Activated naive CD4-positive, alpha-beta T cell treated with anti-CD3 and anti-CD28 coated beads for 36 hours (primary cell): Measurements from ENCODE around the gene RPL18A. TPM values are rescaled to one million over a fixed set of nuclear protein-coding genes. Genes with fewer than 3 reads are reported as not detected.

ENCODE experiments used
- CTCF ChIA-PET: fragments of 350-600 bp; sonication (Branson Sonifier 250); formaldehyde crosslinking; loops from one replicate; lab custom pipeline; 2021; ENCODE audit warnings: antibody characterized with exemption; lab: Charles Lee
- DNase-seq: peaks from one replicate; pipeline ENCODE4 v3.0.0-alpha.2; 2020
- H3K27ac Mint-ChIP-seq: one replicate; pipeline ENCODE4 v1.8.0; 2021; ENCODE audit warnings: mild to moderate bottlenecking, mixed read lengths
- H3K27me3 Mint-ChIP-seq: one replicate; pipeline ENCODE4 v1.8.0; 2021; ENCODE audit warnings: low read depth, mixed read lengths
- H3K36me3 Mint-ChIP-seq: one replicate; pipeline ENCODE4 v1.8.0; 2021; ENCODE audit warnings: low read depth, mixed read lengths
- H3K4me1 Mint-ChIP-seq: one replicate; pipeline ENCODE4 v1.8.0; 2021; ENCODE audit warnings: low read depth, mixed read lengths
- H3K4me3 Mint-ChIP-seq: one replicate; pipeline ENCODE4 v1.8.0; 2021; ENCODE audit warnings: mild to moderate bottlenecking, moderate library complexity, mixed read lengths
- H3K9me3 Mint-ChIP-seq: one replicate; pipeline ENCODE4 v1.8.0; 2021; ENCODE audit warnings: mixed read lengths
- intact Hi-C: fragments of 100-400 bp; cut with micrococcal nuclease; formaldehyde crosslinking; loops from one replicate; pipeline ENCODE4 v1.15.1; 2023
- total RNA-seq, 2 experiments: library from RNA; stranded (reverse); gene quantifications; one replicate each; pipeline ENCODE4 v1.2.3, GENCODE V29; 2021

Gene RPL18A
- 1,000 to 10,000 TPM; 4,021 to 4,160 TPM for total RNA-seq

- no peaks in the 10 kb centered on the region for H3K27me3 Mint-ChIP-seq
- no peaks in the 10 kb centered on the region for H3K9me3 Mint-ChIP-seq
- peak within 1 kb of the TSS; percentile 92 for H3K4me3 Mint-ChIP-seq
- peak within 1 kb of the TSS; percentile 96 for H3K27ac Mint-ChIP-seq
- CTCF ChIA-PET, result interaction anchor here (0.6 to 3.6 kb wide), 22 partner anchors 10 to 529 kb away, joined by 3 to 70 read pairs (median 4); partner anchors contain the start of genes CCDC124, JAK3 and SLC5A5
- intact Hi-C loops, result loop anchor here (1.0 to 5.0 kb wide), 10 partner anchors 9 to 387 kb away; partner anchors contain the start of genes COLGALT1, PGLS and SLC27A1
- peak; percentile 100 for DNase-seq
- H3K4me1 Mint-ChIP-seq, result peaks cover 37% of the 10 kb centered on the region
- H3K36me3 Mint-ChIP-seq, result peaks cover 37% of the 10 kb centered on the region
Observed at GRCh38 chr19:17859533-17860330, at the start of gene RPL18A. TSS of gene RPL18A (plus strand) at chr19:17859910. CDS start at chr19:17859957, 47 bp downstream.

- intact Hi-C loops, result no loop called here
- H3K4me1 Mint-ChIP-seq, result peaks cover 14% of the 10 kb centered on the region
- H3K4me3 Mint-ChIP-seq, result no peak overlapping the region
- no peaks in the 10 kb centered on the region for H3K36me3 Mint-ChIP-seq
- H3K27me3 Mint-ChIP-seq, result no peaks in the 10 kb centered on the region
- H3K27ac Mint-ChIP-seq, result no peak overlapping the region
- no peak for DNase-seq
- CTCF ChIA-PET, result no interaction called here
- H3K9me3 Mint-ChIP-seq, result no peaks in the 10 kb centered on the region
Observed at GRCh38 chr19:17811103-17811502, 48.6 kb upstream of the RPL18A start.

- CTCF ChIA-PET, result no interaction called here
Observed at GRCh38 chr19:17811681-17812080, 48.0 kb upstream of the RPL18A start.

GRCh38 chr19:17812099-17812498 is 47.6 kb upstream of the RPL18A start:
- H3K27me3 Mint-ChIP-seq, result no peaks in the 10 kb centered on the region
- CTCF ChIA-PET, result no interaction called here
- H3K27ac Mint-ChIP-seq, result no peak overlapping the region
- intact Hi-C loops, result no loop called here
- H3K36me3 Mint-ChIP-seq, result no peaks in the 10 kb centered on the region
- H3K4me3 Mint-ChIP-seq, result no peak overlapping the region
- H3K9me3 Mint-ChIP-seq, result no peaks in the 10 kb centered on the region
- DNase-seq, result no peak
- peaks cover 10% of the 10 kb centered on the region for H3K4me1 Mint-ChIP-seq

More at GRCh38 chr19:17811681-17812080, 48.0 kb upstream of the RPL18A start:
- Mint-ChIP-seq H3K27me3 (no peaks in the 10 kb centered on the region), H3K4me1 (peaks cover 11% of the 10 kb centered on the region), H3K4me3 (no peak overlapping the region), H3K9me3 (no peaks in the 10 kb centered on the region), H3K27ac (no peak overlapping the region), H3K36me3 (no peaks in the 10 kb centered on the region)
- intact Hi-C loops, result no loop called here
- DNase-seq, result no peak

- Mint-ChIP-seq H3K9me3 (no peaks in the 10 kb centered on the region), H3K27ac (no peak overlapping the region), H3K4me3 (no peak overlapping the region), H3K4me1 (no peaks in the 10 kb centered on the region), H3K27me3 (no peaks in the 10 kb centered on the region), H3K36me3 (no peaks in the 10 kb centered on the region)
- intact Hi-C loops, result no loop called here
- no peak for DNase-seq
- CTCF ChIA-PET, result no interaction called here
Observed at GRCh38 chr19:17817668-17818363, 41.9 kb upstream of the RPL18A start.

- intact Hi-C loops, result no loop called here
- no peaks in the 10 kb centered on the region for H3K4me1 Mint-ChIP-seq
- H3K27me3 Mint-ChIP-seq, result no peaks in the 10 kb centered on the region
- DNase-seq, result no peak
- peaks cover 5% of the 10 kb centered on the region for H3K36me3 Mint-ChIP-seq
- no peaks in the 10 kb centered on the region for H3K9me3 Mint-ChIP-seq
- H3K27ac Mint-ChIP-seq, result no peak within 1 kb of the TSS
- no peak within 1 kb of the TSS for H3K4me3 Mint-ChIP-seq
- CTCF ChIA-PET, result no interaction called here
Observed at GRCh38 chr19:17821190-17821589, 38.5 kb upstream of the RPL18A start, which contains the start of gene INSL3. TSS of gene INSL3 (minus strand) at chr19:17821519. CDS start at chr19:17821506, 13 bp downstream.

- no peaks in the 10 kb centered on the region for H3K27me3 Mint-ChIP-seq
- no peak for DNase-seq
- CTCF ChIA-PET, result interaction anchor here (0.6 kb wide), 1 partner anchor 135 kb away, joined by 3 read pairs; no protein-coding TSS in a partner anchor
Observed at GRCh38 chr19:17824339-17824738, 35.4 kb upstream of the RPL18A start.

GRCh38 chr19:17826508-17827056 is 33.1 kb upstream of the RPL18A start:
- H3K27ac Mint-ChIP-seq, result no peak overlapping the region
- H3K27me3 Mint-ChIP-seq, result no peaks in the 10 kb centered on the region
- H3K4me3 Mint-ChIP-seq, result no peak overlapping the region

More at GRCh38 chr19:17824339-17824738, 35.4 kb upstream of the RPL18A start:
- no peaks in the 10 kb centered on the region for H3K9me3 Mint-ChIP-seq
- H3K4me3 Mint-ChIP-seq, result no peak overlapping the region
- no peaks in the 10 kb centered on the region for H3K4me1 Mint-ChIP-seq
- intact Hi-C loops, result no loop called here
- H3K36me3 Mint-ChIP-seq, result peaks cover 20% of the 10 kb centered on the region
- no peak overlapping the region for H3K27ac Mint-ChIP-seq

GRCh38 chr19:17829855-17830566 is 29.7 kb upstream of the RPL18A start:
- DNase-seq, result no peak
- CTCF ChIA-PET, result interaction anchor here (1.8 kb wide), 1 partner anchor 29 kb away, joined by 5 read pairs; the partner anchor contains the start of gene RPL18A
- Mint-ChIP-seq H3K4me1 (peaks cover 5% of the 10 kb centered on the region), H3K27me3 (no peaks in the 10 kb centered on the region), H3K36me3 (peaks cover 60% of the 10 kb centered on the region), H3K4me3 (no peak overlapping the region), H3K9me3 (peaks cover 3% of the 10 kb centered on the region), H3K27ac (no peak overlapping the region)
- intact Hi-C loops, result no loop called here

More at GRCh38 chr19:17826508-17827056, 33.1 kb upstream of the RPL18A start:
- CTCF ChIA-PET, result no interaction called here
- no peaks in the 10 kb centered on the region for H3K9me3 Mint-ChIP-seq
- intact Hi-C loops, result no loop called here
- DNase-seq, result no peak
- peaks cover 38% of the 10 kb centered on the region for H3K36me3 Mint-ChIP-seq
- H3K4me1 Mint-ChIP-seq, result peaks cover 3% of the 10 kb centered on the region

GRCh38 chr19:17830567-17831418 is 28.9 kb upstream of the RPL18A start:
- CTCF ChIA-PET, result interaction anchor here (1.8 kb wide), 1 partner anchor 29 kb away, joined by 5 read pairs; the partner anchor contains the start of gene RPL18A
- H3K27ac Mint-ChIP-seq, result no peak overlapping the region
- H3K36me3 Mint-ChIP-seq, result peaks cover 63% of the 10 kb centered on the region
- intact Hi-C loops, result no loop called here
- DNase-seq, result peak; percentile 66
- H3K9me3 Mint-ChIP-seq, result peaks cover 3% of the 10 kb centered on the region
- H3K4me3 Mint-ChIP-seq, result no peak overlapping the region
- no peaks in the 10 kb centered on the region for H3K27me3 Mint-ChIP-seq
- peaks cover 9% of the 10 kb centered on the region for H3K4me1 Mint-ChIP-seq

- CTCF ChIA-PET, result no interaction called here
- Mint-ChIP-seq H3K27me3 (no peaks in the 10 kb centered on the region), H3K4me3 (no peak overlapping the region), H3K9me3 (peaks cover 3% of the 10 kb centered on the region), H3K27ac (no peak overlapping the region), H3K36me3 (peaks cover 67% of the 10 kb centered on the region), H3K4me1 (peaks cover 9% of the 10 kb centered on the region)
- no peak for DNase-seq
- intact Hi-C loops, result no loop called here
Observed at GRCh38 chr19:17831419-17831888, 28.3 kb upstream of the RPL18A start.
